GM19023 (cell line): Measurements from ENCODE around the gene ADCY5.

Experiments
- ATAC-seq: cut with Tn5 transposase; IDR thresholded peaks from one replicate; pipeline ENCODE4 v1.9.1; 2021; ENCODE audit warnings: mild to moderate bottlenecking, moderate library complexity; ENCODE audit not compliant: unreplicated experiment

Gene ADCY5

GRCh38 chr3:123312331-123313265, 136.3 kb downstream of the ADCY5 start:
- no peak for ATAC-seq

- no peak for ATAC-seq
Measured at GRCh38 chr3:123311201-123311600, 137.7 kb downstream of the ADCY5 start.

GRCh38 chr3:123310741-123311140, 138.1 kb downstream of the ADCY5 start:
- ATAC-seq, result no peak

- no peak for ATAC-seq
Measured at GRCh38 chr3:123310186-123310585, 138.7 kb downstream of the ADCY5 start.

GRCh38 chr3:123307064-123307463, 141.8 kb downstream of the ADCY5 start:
- ATAC-seq, result no peak

- no peak for ATAC-seq
Measured at GRCh38 chr3:123305192-123305591, 143.7 kb downstream of the ADCY5 start.

GRCh38 chr3:123303976-123304560, 144.8 kb downstream of the ADCY5 start:
- ATAC-seq, result no peak

- ATAC-seq, result no peak
Measured at GRCh38 chr3:123302961-123303360, 145.9 kb downstream of the ADCY5 start.

GRCh38 chr3:123301331-123302184, 147.3 kb downstream of the ADCY5 start:
- ATAC-seq, result no peak

- ATAC-seq, result no peak
Measured at GRCh38 chr3:123300583-123300982, 148.3 kb downstream of the ADCY5 start.

GRCh38 chr3:123300056-123300455, 148.8 kb downstream of the ADCY5 start:
- no peak for ATAC-seq

GRCh38 chr3:123299581-123299980, 149.3 kb downstream of the ADCY5 start:
- ATAC-seq, result no peak

- ATAC-seq, result no peak
Measured at GRCh38 chr3:123298903-123299302, 150.0 kb downstream of the ADCY5 start.

- no peak for ATAC-seq
Measured at GRCh38 chr3:123297627-123297899, 151.3 kb downstream of the ADCY5 start.

GRCh38 chr3:123296836-123297626, 151.9 kb downstream of the ADCY5 start:
- ATAC-seq, result no peak

GRCh38 chr3:123296261-123296660, 152.6 kb downstream of the ADCY5 start:
- ATAC-seq, result no peak

- no peak for ATAC-seq
Measured at GRCh38 chr3:123295901-123296250, 153.0 kb downstream of the ADCY5 start.

GRCh38 chr3:123295171-123295900, 153.6 kb downstream of the ADCY5 start:
- ATAC-seq, result no peak

- no peak for ATAC-seq
Measured at GRCh38 chr3:123294296-123294938, 154.5 kb downstream of the ADCY5 start.
